ENCODE results near the gene FURIN.

DNA sequence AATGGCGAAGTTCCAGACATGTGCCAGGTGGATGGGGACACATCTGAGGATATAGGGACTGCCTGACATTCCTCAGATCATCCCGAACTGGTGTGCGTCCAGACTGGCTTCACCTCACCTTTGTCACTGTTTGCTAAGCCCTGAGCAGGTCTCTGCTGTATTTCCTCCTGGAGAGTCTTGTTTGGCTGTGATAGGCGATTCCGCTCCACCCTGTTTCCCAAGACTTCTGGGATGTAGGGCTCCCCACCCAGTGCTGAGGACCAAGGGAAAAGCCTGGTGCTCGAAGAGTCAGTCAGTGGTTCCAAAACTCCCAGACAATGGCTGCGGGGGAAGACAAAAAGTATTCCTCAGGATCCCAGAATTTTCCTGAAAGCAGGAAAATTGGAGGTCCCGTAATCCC, 11.1 kb upstream of the FURIN start:
- TF ChIP-seq, protein P1, sequence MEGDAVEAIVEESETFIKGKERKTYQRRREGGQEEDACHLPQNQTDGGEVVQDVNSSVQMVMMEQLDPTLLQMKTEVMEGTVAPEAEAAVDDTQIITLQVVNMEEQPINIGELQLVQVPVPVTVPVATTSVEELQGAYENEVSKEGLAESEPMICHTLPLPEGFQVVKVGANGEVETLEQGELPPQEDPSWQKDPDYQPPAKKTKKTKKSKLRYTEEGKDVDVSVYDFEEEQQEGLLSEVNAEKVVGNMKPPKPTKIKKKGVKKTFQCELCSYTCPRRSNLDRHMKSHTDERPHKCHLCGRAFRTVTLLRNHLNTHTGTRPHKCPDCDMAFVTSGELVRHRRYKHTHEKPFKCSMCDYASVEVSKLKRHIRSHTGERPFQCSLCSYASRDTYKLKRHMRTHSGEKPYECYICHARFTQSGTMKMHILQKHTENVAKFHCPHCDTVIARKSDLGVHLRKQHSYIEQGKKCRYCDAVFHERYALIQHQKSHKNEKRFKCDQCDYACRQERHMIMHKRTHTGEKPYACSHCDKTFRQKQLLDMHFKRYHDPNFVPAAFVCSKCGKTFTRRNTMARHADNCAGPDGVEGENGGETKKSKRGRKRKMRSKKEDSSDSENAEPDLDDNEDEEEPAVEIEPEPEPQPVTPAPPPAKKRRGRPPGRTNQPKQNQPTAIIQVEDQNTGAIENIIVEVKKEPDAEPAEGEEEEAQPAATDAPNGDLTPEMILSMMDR (IDR thresholded peaks at IDR 0.05; ENCODE audit: low read depth, low read length, poor library complexity, severe bottlenecking) = no peak
- TF ChIP-seq EZH2phosphoT487 (IDR thresholded peaks at IDR 0.05; ENCODE audit: borderline replicate concordance, low read length) = no peak

Measured in DOHH2 (cell line).